ENCODE measurements around the gene C12orf56. TPM values are rescaled to one million over a fixed set of nuclear protein-coding genes. Genes with fewer than 3 reads are reported as not detected.

Gene C12orf56
- total RNA-seq, 1 donor from 2014 or later = not detected

DNA sequence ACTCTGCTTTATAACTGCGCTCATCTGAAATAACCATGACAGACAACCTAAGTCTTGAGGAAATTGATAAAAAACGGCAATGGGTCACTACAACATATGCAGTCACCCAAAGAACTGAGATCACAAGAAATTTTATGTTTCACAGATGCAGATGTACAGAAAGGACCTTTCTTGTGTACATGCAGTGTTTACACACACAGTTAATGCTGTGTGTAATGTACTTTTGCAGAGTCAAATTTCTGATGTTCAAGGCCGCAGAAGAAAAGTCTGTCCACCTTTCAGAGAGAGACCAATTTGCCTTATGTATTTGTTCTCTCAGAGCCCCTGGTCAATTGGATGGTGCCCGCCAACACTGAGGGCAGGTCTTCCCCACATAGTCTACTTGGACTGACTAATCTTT, 38.4 kb upstream of the C12orf56 start:
- Mint-ChIP-seq H3K36me3 (peaks cover 54% of the 10 kb centered on the region), H3K27ac (no peak overlapping the region), H3K4me3 (no peak overlapping the region), H3K4me1 (ENCODE audit: unreplicated experiment) (no peaks in the 10 kb centered on the region), H3K9me3 (no peaks in the 10 kb centered on the region), H3K27me3 (no peaks in the 10 kb centered on the region)
- TF ChIP-seq, protein P1, sequence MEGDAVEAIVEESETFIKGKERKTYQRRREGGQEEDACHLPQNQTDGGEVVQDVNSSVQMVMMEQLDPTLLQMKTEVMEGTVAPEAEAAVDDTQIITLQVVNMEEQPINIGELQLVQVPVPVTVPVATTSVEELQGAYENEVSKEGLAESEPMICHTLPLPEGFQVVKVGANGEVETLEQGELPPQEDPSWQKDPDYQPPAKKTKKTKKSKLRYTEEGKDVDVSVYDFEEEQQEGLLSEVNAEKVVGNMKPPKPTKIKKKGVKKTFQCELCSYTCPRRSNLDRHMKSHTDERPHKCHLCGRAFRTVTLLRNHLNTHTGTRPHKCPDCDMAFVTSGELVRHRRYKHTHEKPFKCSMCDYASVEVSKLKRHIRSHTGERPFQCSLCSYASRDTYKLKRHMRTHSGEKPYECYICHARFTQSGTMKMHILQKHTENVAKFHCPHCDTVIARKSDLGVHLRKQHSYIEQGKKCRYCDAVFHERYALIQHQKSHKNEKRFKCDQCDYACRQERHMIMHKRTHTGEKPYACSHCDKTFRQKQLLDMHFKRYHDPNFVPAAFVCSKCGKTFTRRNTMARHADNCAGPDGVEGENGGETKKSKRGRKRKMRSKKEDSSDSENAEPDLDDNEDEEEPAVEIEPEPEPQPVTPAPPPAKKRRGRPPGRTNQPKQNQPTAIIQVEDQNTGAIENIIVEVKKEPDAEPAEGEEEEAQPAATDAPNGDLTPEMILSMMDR (conservative IDR thresholded peaks at IDR 0.05) = no peak
- DNase-seq (ENCODE audit: extremely low spot score, unreplicated experiment) = no peak

DNA sequence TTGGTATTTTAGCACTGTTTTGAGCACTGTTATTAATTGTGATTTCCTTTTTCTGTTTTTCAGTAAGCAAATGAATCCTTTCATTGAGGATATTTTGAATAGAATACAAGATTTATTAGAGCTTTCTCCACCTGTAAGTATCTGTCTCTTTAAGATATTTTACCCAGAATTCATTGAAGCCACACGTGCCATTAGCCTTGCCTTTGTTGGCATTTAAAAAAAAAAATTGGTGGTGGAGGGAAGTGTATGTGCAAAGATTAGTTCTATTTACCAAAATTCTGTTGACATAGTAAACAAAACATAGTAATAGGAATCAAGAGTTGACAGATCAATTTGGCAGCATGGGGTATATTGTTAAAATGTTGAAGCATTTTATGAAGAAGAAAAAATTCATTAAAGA, 37.4 kb upstream of the C12orf56 start:
- H3K4me3 Mint-ChIP-seq = no peak overlapping the region
- no peaks in the 10 kb centered on the region for H3K9me3 Mint-ChIP-seq
- peaks cover 47% of the 10 kb centered on the region for H3K36me3 Mint-ChIP-seq
- no peaks in the 10 kb centered on the region for H3K4me1 Mint-ChIP-seq (ENCODE audit: unreplicated experiment)
- DNase-seq (ENCODE audit: extremely low spot score, unreplicated experiment) = no peak
- H3K27ac Mint-ChIP-seq = no peak overlapping the region
- TF ChIP-seq, protein P1 (conservative IDR thresholded peaks at IDR 0.05) = no peak
- H3K27me3 Mint-ChIP-seq = no peaks in the 10 kb centered on the region

DNA sequence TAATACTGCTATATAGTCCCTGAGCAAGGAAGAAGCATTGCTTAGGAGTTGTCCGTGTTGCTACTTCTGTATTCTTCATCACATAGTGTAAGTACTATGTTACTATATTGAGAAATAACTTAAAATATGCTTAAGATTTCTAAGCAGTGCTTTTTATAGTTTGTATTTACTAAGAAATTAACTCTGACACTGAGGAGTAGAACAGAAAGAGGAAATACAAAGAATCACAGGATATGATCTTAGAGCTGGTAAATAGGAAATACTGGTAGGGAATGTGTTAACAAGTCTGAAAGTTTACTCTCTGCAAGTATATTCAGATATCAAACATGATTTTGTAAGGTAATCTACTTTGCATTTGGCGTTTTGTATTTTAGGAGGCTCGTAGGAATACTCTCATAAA, 29.1 kb upstream of the C12orf56 start:
- TF ChIP-seq, protein P1 (conservative IDR thresholded peaks at IDR 0.05) = no peak
- Mint-ChIP-seq H3K4me1 (ENCODE audit: unreplicated experiment) (no peaks in the 10 kb centered on the region), H3K4me3 (no peak overlapping the region), H3K27ac (no peak overlapping the region), H3K27me3 (no peaks in the 10 kb centered on the region), H3K9me3 (no peaks in the 10 kb centered on the region), H3K36me3 (peaks cover 28% of the 10 kb centered on the region)
- no peak for DNase-seq (ENCODE audit: extremely low spot score, unreplicated experiment)

DNA sequence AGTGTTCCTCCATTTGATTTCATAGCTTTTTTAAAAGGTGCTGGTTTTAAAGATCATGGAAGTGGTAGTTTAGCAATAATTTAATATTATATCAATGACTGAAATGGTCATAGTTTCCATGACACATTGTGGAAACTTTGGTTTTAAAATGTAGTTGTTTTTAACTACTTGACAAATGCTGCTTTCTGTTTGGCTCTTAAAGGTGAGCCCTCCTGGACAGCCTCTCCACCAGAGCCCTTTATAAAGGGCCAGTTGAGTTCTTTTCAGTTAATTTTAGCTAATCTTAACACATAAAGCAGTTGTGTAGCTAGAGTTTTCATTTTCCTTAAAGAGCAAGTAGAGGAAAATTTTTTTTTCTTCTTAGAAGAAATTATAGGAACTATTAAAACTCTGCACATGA, 27.7 kb upstream of the C12orf56 start:
- no peak for DNase-seq (ENCODE audit: extremely low spot score, unreplicated experiment)
- TF ChIP-seq, protein P1 (conservative IDR thresholded peaks at IDR 0.05) = no peak
- H3K4me3 Mint-ChIP-seq = no peak overlapping the region
- H3K27ac Mint-ChIP-seq = no peak overlapping the region
- no peaks in the 10 kb centered on the region for H3K9me3 Mint-ChIP-seq
- no peaks in the 10 kb centered on the region for H3K27me3 Mint-ChIP-seq
- H3K4me1 Mint-ChIP-seq (ENCODE audit: unreplicated experiment) = no peaks in the 10 kb centered on the region
- H3K36me3 Mint-ChIP-seq = peaks cover 24% of the 10 kb centered on the region

DNA sequence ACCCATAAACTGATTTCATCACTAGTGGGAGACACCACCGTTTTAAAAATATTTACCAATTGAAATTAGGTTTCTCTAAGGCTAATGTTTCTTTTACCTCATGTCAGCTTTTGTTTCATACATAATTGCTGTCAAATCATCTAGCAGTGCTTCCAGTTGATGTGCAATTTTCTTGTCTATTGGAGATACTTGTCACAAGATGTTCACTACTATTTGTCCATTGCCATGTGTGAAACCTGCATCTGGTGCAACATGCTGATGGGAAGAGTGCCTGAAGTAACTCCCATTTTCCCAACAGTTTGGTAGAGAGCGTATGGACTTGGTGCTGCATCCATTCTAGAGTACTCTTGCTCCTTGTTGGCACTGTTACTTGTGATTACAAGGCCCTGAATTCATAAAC, 23.3 kb upstream of the C12orf56 start:
- Mint-ChIP-seq H3K4me3 (no peak overlapping the region), H3K4me1 (ENCODE audit: unreplicated experiment) (peaks cover under 1% of the 10 kb centered on the region), H3K27me3 (no peaks in the 10 kb centered on the region), H3K27ac (no peak overlapping the region), H3K9me3 (no peaks in the 10 kb centered on the region), H3K36me3 (peaks cover 22% of the 10 kb centered on the region)
- TF ChIP-seq, protein P1 (conservative IDR thresholded peaks at IDR 0.05) = no peak
- no peak for DNase-seq (ENCODE audit: extremely low spot score, unreplicated experiment)

DNA sequence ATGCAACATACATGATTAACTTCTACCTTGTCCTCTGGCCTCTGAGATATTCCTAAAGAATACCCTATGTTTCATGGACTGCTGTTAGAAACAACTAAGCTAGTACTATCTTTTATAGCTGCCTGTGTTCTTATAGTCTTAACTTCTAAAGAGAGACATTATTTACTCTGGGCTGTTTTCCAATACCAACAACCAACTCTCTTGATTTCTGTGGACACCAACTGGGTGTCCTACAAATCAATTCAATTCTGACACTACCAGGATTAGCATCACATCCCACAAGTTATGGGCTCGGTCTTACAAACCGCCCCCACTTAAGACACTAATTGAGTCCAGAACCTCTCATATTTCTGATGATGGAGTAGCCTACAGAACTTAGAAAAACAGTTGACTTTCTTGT, 21.9 kb upstream of the C12orf56 start:
- peaks cover 19% of the 10 kb centered on the region for H3K36me3 Mint-ChIP-seq
- DNase-seq (ENCODE audit: extremely low spot score, unreplicated experiment) = no peak
- H3K27me3 Mint-ChIP-seq = no peaks in the 10 kb centered on the region
- TF ChIP-seq, protein P1 (conservative IDR thresholded peaks at IDR 0.05) = no peak
- no peak overlapping the region for H3K27ac Mint-ChIP-seq
- peaks cover 11% of the 10 kb centered on the region for H3K4me1 Mint-ChIP-seq (ENCODE audit: unreplicated experiment)
- no peaks in the 10 kb centered on the region for H3K9me3 Mint-ChIP-seq
- H3K4me3 Mint-ChIP-seq = no peak overlapping the region
